Hepatocyte (in vitro differentiated cells): ENCODE measurements around the gene MUC4.

Source experiments
- CTCF ChIP-seq: fragments of 200-600 bp; sonication (generic); IDR thresholded peaks from 2 replicates; pipeline ENCODE4 v1.5.1; 2016; ENCODE audit warnings: antibody characterized with exemption, mild to moderate bottlenecking; ENCODE audit not compliant: poor library complexity
- EZH2 ChIP-seq: fragments of 200-600 bp; sonication (generic); IDR thresholded peaks from 2 replicates; pipeline ENCODE4 v1.6.1; 2016; ENCODE audit warnings: antibody characterized with exemption, mild to moderate bottlenecking, borderline replicate concordance

GRCh38 chr3:195700319-195700718, 111.4 kb downstream of the MUC4 start:
- TF ChIP-seq CTCF, result no peak
- no peak for TF ChIP-seq EZH2
